SK-N-SH treated with all-trans-retinoic acid at 6 μM for 48 hours (cell line): ENCODE data around the gene NRXN2.

Source experiments
- ATAC-seq: fragments of 200-7000 bp; cut with Tn5 transposase; 3 replicates; pipeline ENCODE4 v1.9.1; 2020; ENCODE audit warnings: mild to moderate bottlenecking, moderate library complexity
- ARNTL ChIP-seq: fragments of 450-650 bp; formaldehyde crosslinking; IDR thresholded peaks from 2 replicates; pipeline ENCODE4 v1.5.0; 2020; ENCODE audit warnings: low read depth, mild to moderate bottlenecking, moderate library complexity, borderline replicate concordance
- BACH2 ChIP-seq: fragments of 250-450 bp; sonication (Bioruptor Pico); IDR thresholded peaks from 2 replicates; pipeline ENCODE4 v1.9.0; 2021; ENCODE audit warnings: mild to moderate bottlenecking, borderline replicate concordance
- CSDC2 ChIP-seq: fragments of 250-450 bp; sonication (Bioruptor Pico); IDR thresholded peaks from 2 replicates; pipeline ENCODE4 v1.5.0; 2020; ENCODE audit warnings: mild to moderate bottlenecking, moderate library complexity
- ESRRG ChIP-seq: fragments of 250-450 bp; sonication (Bioruptor Pico); IDR thresholded peaks from 2 replicates; pipeline ENCODE4 v1.6.1; 2021; ENCODE audit warnings: mild to moderate bottlenecking
- GLIS3 ChIP-seq: fragments of 250-450 bp; sonication (Bioruptor Pico); IDR thresholded peaks from 2 replicates; pipeline ENCODE4 v1.5.0; 2020; ENCODE audit warnings: mild to moderate bottlenecking, moderate library complexity
- ISL1 ChIP-seq: fragments of 250-450 bp; sonication (Bioruptor Pico); IDR thresholded peaks from 2 replicates; pipeline ENCODE4 v2.1.2; 2022; ENCODE audit warnings: mild to moderate bottlenecking, moderate library complexity
- OSR1 ChIP-seq: fragments of 250-450 bp; sonication (Bioruptor Pico); IDR thresholded peaks from 2 replicates; pipeline ENCODE4 v1.8.0; 2022; ENCODE audit warnings: moderate library complexity, mild to moderate bottlenecking, inconsistent platforms
- PATZ1 ChIP-seq: fragments of 250-450 bp; sonication (Bioruptor Pico); IDR thresholded peaks from 2 replicates; pipeline ENCODE4 v1.8.0; 2020; ENCODE audit warnings: mild to moderate bottlenecking, moderate library complexity, borderline replicate concordance
- RARB ChIP-seq: fragments of 250-450 bp; sonication (Bioruptor Pico); IDR thresholded peaks from 2 replicates; pipeline ENCODE4 v1.8.0; 2021; ENCODE audit warnings: mild to moderate bottlenecking, moderate library complexity
- SNAI2 ChIP-seq: fragments of 250-450 bp; sonication (Bioruptor Pico); IDR thresholded peaks from 2 replicates; pipeline ENCODE4 v1.5.0; 2020; ENCODE audit warnings: mild to moderate bottlenecking, moderate library complexity
- TCF4 ChIP-seq: fragments of 250-450 bp; sonication (Bioruptor Pico); IDR thresholded peaks from 2 replicates; pipeline ENCODE4 v1.8.0; 2021; ENCODE audit warnings: mild to moderate bottlenecking, moderate library complexity, borderline replicate concordance
- TOX ChIP-seq: fragments of 250-450 bp; sonication (Bioruptor Pico); IDR thresholded peaks from 2 replicates; pipeline ENCODE4 v1.8.0; 2021; ENCODE audit warnings: mild to moderate bottlenecking, moderate library complexity, borderline replicate concordance
- TSHZ2 ChIP-seq: fragments of 250-450 bp; sonication (Bioruptor Pico); IDR thresholded peaks from 2 replicates; pipeline ENCODE4 v1.5.0; 2020; ENCODE audit warnings: mild to moderate bottlenecking, moderate library complexity
- ZC3H10 ChIP-seq: fragments of 250-450 bp; sonication (Bioruptor Pico); IDR thresholded peaks from 2 replicates; pipeline ENCODE4 v1.5.1; 2021; ENCODE audit warnings: mild to moderate bottlenecking, moderate library complexity
- ZFP3 ChIP-seq: fragments of 250-450 bp; sonication (Bioruptor Pico); IDR thresholded peaks from 2 replicates; pipeline ENCODE4 v1.5.0; 2020; ENCODE audit warnings: mild to moderate bottlenecking, moderate library complexity
- ZFP30 ChIP-seq: fragments of 450-650 bp; formaldehyde crosslinking; IDR thresholded peaks from 2 replicates; pipeline ENCODE4 v1.5.0; 2022; ENCODE audit warnings: mild to moderate bottlenecking, moderate library complexity
- ZNF565 ChIP-seq: fragments of 450-650 bp; formaldehyde crosslinking; conservative IDR thresholded peaks from 2 replicates; pipeline ENCODE4 v1.5.0; 2020; ENCODE audit warnings: low read depth, mild to moderate bottlenecking, moderate library complexity
- ZNF70 ChIP-seq: fragments of 450-650 bp; formaldehyde crosslinking; IDR thresholded peaks from 2 replicates; pipeline ENCODE4 v1.5.0; 2020; ENCODE audit warnings: mild to moderate bottlenecking, moderate library complexity
- TF ChIP-seq, protein P1 (sequence below): fragments of 250-450 bp; sonication (Bioruptor Pico); IDR thresholded peaks from 2 replicates; pipeline ENCODE4 v1.5.1; 2021; ENCODE audit warnings: mild to moderate bottlenecking, moderate library complexity
- TF ChIP-seq, protein P2 (sequence below): fragments of 250-450 bp; sonication (Bioruptor Pico); IDR thresholded peaks from 2 replicates; pipeline ENCODE4 v1.5.1; 2020; ENCODE audit warnings: low read depth, mild to moderate bottlenecking, moderate library complexity
- TF ChIP-seq, protein P3 (sequence below): fragments of 250-450 bp; sonication (Bioruptor Pico); IDR thresholded peaks from 2 replicates; pipeline ENCODE4 v1.8.0; 2021; ENCODE audit warnings: low read depth, mild to moderate bottlenecking, moderate library complexity, borderline replicate concordance

NRXN2 gene

GRCh38 chr11:64690235-64690634, 32.8 kb downstream of the NRXN2 start:
- ATAC-seq: no peak
- TF ChIP-seq ZC3H10 (CRISPR knock-in tag): no peak
- TF ChIP-seq, protein P1, sequence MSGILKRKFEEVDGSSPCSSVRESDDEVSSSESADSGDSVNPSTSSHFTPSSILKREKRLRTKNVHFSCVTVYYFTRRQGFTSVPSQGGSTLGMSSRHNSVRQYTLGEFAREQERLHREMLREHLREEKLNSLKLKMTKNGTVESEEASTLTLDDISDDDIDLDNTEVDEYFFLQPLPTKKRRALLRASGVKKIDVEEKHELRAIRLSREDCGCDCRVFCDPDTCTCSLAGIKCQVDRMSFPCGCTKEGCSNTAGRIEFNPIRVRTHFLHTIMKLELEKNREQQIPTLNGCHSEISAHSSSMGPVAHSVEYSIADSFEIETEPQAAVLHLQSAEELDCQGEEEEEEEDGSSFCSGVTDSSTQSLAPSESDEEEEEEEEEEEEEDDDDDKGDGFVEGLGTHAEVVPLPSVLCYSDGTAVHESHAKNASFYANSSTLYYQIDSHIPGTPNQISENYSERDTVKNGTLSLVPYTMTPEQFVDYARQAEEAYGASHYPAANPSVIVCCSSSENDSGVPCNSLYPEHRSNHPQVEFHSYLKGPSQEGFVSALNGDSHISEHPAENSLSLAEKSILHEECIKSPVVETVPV: no peak
- TF ChIP-seq BACH2 (CRISPR knock-in tag): no peak
- no peak for TF ChIP-seq ARNTL
- TF ChIP-seq RARB: no peak
- TF ChIP-seq TCF4 (CRISPR knock-in tag): no peak
- TF ChIP-seq CSDC2 (CRISPR knock-in tag): no peak
- no peak for TF ChIP-seq ESRRG (CRISPR knock-in tag)
- TF ChIP-seq, protein P2, sequence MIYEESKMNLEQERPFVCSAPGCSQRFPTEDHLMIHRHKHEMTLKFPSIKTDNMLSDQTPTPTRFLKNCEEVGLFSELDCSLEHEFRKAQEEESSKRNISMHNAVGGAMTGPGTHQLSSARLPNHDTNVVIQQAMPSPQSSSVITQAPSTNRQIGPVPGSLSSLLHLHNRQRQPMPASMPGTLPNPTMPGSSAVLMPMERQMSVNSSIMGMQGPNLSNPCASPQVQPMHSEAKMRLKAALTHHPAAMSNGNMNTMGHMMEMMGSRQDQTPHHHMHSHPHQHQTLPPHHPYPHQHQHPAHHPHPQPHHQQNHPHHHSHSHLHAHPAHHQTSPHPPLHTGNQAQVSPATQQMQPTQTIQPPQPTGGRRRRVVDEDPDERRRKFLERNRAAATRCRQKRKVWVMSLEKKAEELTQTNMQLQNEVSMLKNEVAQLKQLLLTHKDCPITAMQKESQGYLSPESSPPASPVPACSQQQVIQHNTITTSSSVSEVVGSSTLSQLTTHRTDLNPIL: no peak
- no peak for TF ChIP-seq PATZ1
- no peak for TF ChIP-seq TOX (CRISPR knock-in tag)
- TF ChIP-seq, protein P3, sequence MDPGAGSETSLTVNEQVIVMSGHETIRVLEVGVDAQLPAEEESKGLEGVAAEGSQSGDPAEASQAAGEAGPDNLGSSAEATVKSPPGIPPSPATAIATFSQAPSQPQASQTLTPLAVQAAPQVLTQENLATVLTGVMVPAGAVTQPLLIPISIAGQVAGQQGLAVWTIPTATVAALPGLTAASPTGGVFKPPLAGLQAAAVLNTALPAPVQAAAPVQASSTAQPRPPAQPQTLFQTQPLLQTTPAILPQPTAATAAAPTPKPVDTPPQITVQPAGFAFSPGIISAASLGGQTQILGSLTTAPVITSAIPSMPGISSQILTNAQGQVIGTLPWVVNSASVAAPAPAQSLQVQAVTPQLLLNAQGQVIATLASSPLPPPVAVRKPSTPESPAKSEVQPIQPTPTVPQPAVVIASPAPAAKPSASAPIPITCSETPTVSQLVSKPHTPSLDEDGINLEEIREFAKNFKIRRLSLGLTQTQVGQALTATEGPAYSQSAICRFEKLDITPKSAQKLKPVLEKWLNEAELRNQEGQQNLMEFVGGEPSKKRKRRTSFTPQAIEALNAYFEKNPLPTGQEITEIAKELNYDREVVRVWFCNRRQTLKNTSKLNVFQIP (CRISPR knock-in tag): no peak
- TF ChIP-seq SNAI2 (CRISPR knock-in tag): no peak
- no peak for TF ChIP-seq ISL1 (CRISPR knock-in tag)
- no peak for TF ChIP-seq ZNF70 (CRISPR knock-in tag)
- no peak for TF ChIP-seq TSHZ2 (CRISPR knock-in tag)
- no peak for TF ChIP-seq OSR1
- no peak for TF ChIP-seq ZFP3 (CRISPR knock-in tag)
- no peak for TF ChIP-seq GLIS3 (CRISPR knock-in tag)
- no peak for TF ChIP-seq ZNF565 (CRISPR knock-in tag)

DNA sequence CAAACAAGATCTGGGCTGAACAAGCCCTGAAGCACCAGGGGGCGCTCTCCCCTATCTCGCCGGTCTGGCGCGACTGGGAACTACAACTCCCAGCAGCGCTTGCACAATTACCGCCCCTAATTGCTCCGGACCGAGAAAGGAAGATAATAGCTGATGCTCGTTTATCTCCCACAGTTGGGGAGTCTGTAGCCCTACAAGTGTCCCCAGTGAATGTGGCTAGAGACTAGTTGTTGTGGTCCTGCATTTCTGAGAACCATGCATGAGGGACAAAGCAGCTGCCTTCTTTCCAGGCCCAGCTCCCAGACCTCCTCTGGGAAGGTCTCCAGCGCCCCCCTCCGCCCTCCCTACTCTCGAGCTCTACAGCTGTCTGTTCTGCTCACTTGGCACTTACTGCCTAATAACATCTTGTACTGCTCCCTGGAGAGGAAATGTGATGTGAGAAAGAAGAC, 34.4 kb downstream of the NRXN2 start:
- TF ChIP-seq ARNTL (no peak), TOX (CRISPR knock-in tag) (no peak), TSHZ2 (CRISPR knock-in tag) (peak; percentile 54; the same call in 1 of the 2 replicates), ZFP30 (CRISPR knock-in tag) (no peak), TCF4 (CRISPR knock-in tag) (peak; percentile 51; the same call in 1 of the 2 replicates), RARB (no peak), PATZ1 (no peak)

More for the DNA sequence above, 34.4 kb downstream of the NRXN2 start:
- peak; percentile 98 for ATAC-seq
